Vagina (tissue), 2 donors: ENCODE data around the gene TIMM10.

Source experiments
- CTCF ChIP-seq, 3 experiments: fragments of 450-650 bp in 2 of 3; fragments of 200-600 bp in 1 of 3; sonication (generic) in 1 of 3; IDR thresholded peaks; one replicate each; pipeline ENCODE4 v1.5.1; 2017 to 2019; ENCODE audit warnings: antibody characterized with exemption in 3 of 3, mild to moderate bottlenecking in 2 of 3, moderate library complexity in 2 of 3
- POLR2A ChIP-seq, 2 donors: fragments of 450-650 bp; IDR thresholded peaks; one replicate each; pipeline ENCODE4 v1.6.1; 2017; ENCODE audit warnings: antibody characterized with exemption in 2 of 2, mild to moderate bottlenecking in 2 of 2, moderate library complexity in 2 of 2
- POLR2AphosphoS5 ChIP-seq, 2 donors: sonication (generic); formaldehyde crosslinking; IDR thresholded peaks; one replicate each; pipeline ENCODE4 v1.9.0; 2017; ENCODE audit warnings: antibody characterized with exemption in 2 of 2, mild to moderate bottlenecking in 2 of 2, low read depth in 1 of 2; ENCODE audit not compliant: insufficient read depth in 1 of 2

GRCh38 chr11:57541169-57541568 is 10.6 kb upstream of the TIMM10 start:
- no peak for TF ChIP-seq CTCF (IDR thresholded peaks at IDR 0.05)
- TF ChIP-seq POLR2A (IDR thresholded peaks at IDR 0.05) = no peak
- TF ChIP-seq POLR2AphosphoS5 (IDR thresholded peaks at IDR 0.05; ENCODE audit: insufficient read depth in 1 of 2, low read depth in 1 of 2) = no peak
